Activated CD8-positive, alpha-beta memory T cell treated with anti-CD3 and anti-CD28 coated beads for 36 hours (primary cell): ENCODE data around the gene GPR149. TPM values are rescaled to one million over a fixed set of nuclear protein-coding genes. Genes with fewer than 3 reads are reported as not detected.
"Not testable (repeated sequence)": the region's sequence is repeated elsewhere in the genome, so short reads cannot be mapped to it uniquely, and the experiment has no call there.

Experiments
- CTCF ChIA-PET: fragments of 350-600 bp; sonication (Branson Sonifier 250); formaldehyde crosslinking; loops from one replicate; lab custom pipeline; 2021; ENCODE audit warnings: antibody characterized with exemption; lab: Charles Lee
- POLR2A ChIA-PET: fragments of 350-600 bp; sonication (Branson Sonifier 250); formaldehyde crosslinking; loops from one replicate; lab custom pipeline; 2021; ENCODE audit warnings: antibody characterized with exemption; lab: Charles Lee
- total RNA-seq, 2 experiments: library from RNA; stranded (reverse); gene quantifications; one replicate each; pipeline ENCODE4 v1.2.3, GENCODE V29; 2021

GPR149 gene
- not detected for total RNA-seq

- ChIA-PET POLR2A (no interaction called here), CTCF (no interaction called here)
Measured at GRCh38 chr3:154430014-154430413, at the start of gene GPR149. Gene GPR149, minus strand, starts transcription at chr3:154430190. Its CDS starts 575 bp downstream, at chr3:154429615.

GRCh38 chr3:154473769-154474168 is 43.8 kb upstream of the GPR149 start:
- ChIA-PET CTCF (no interaction called here), POLR2A (no interaction called here)

- ChIA-PET POLR2A (no interaction called here), CTCF (no interaction called here)
Measured at GRCh38 chr3:154469585-154469984, 39.6 kb upstream of the GPR149 start.

GRCh38 chr3:154464440-154465190 is 34.6 kb upstream of the GPR149 start:
- POLR2A ChIA-PET: no interaction called here
- CTCF ChIA-PET: no interaction called here

- ChIA-PET POLR2A (no interaction called here), CTCF (no interaction called here)
Measured at GRCh38 chr3:154458560-154458959, 28.6 kb upstream of the GPR149 start.

GRCh38 chr3:154439081-154439480 is 9.1 kb upstream of the GPR149 start:
- POLR2A ChIA-PET, CTCF ChIA-PET: not testable (repeated sequence)

GRCh38 chr3:154431043-154431442 is 1.1 kb upstream of the GPR149 start:
- CTCF ChIA-PET: no interaction called here

GRCh38 chr3:154428286-154429206 is 1.4 kb downstream of the GPR149 start:
- POLR2A ChIA-PET: no interaction called here
- CTCF ChIA-PET: no interaction called here

More at GRCh38 chr3:154431043-154431442, 1.1 kb upstream of the GPR149 start:
- POLR2A ChIA-PET: no interaction called here

GRCh38 chr3:154427685-154428285 is 2.2 kb downstream of the GPR149 start:
- CTCF ChIA-PET: interaction anchor here (0.6 kb wide), 1 partner anchor 1842 kb away, joined by 4 read pairs; no protein-coding TSS in a partner anchor
- POLR2A ChIA-PET: no interaction called here

GRCh38 chr3:154422694-154423093 is 7.3 kb downstream of the GPR149 start:
- POLR2A ChIA-PET: no interaction called here
- CTCF ChIA-PET: no interaction called here

GRCh38 chr3:154421083-154421482 is 8.9 kb downstream of the GPR149 start:
- POLR2A ChIA-PET: no interaction called here
- CTCF ChIA-PET: no interaction called here

GRCh38 chr3:154398084-154398967 is 31.7 kb downstream of the GPR149 start:
- POLR2A ChIA-PET: no interaction called here
- CTCF ChIA-PET: no interaction called here

GRCh38 chr3:154389861-154390260 is 40.1 kb downstream of the GPR149 start:
- CTCF ChIA-PET: no interaction called here
- POLR2A ChIA-PET: no interaction called here

GRCh38 chr3:154384479-154384878 is 45.5 kb downstream of the GPR149 start:
- POLR2A ChIA-PET: no interaction called here
- CTCF ChIA-PET: no interaction called here

- CTCF ChIA-PET: no interaction called here
- POLR2A ChIA-PET: no interaction called here
Measured at GRCh38 chr3:154378311-154378710, 51.7 kb downstream of the GPR149 start.

GRCh38 chr3:154367221-154367620 is 62.8 kb downstream of the GPR149 start:
- ChIA-PET CTCF (no interaction called here), POLR2A (no interaction called here)

GRCh38 chr3:154364849-154365248 is 65.1 kb downstream of the GPR149 start:
- POLR2A ChIA-PET: no interaction called here
- CTCF ChIA-PET: no interaction called here

GRCh38 chr3:154361099-154361498 is 68.9 kb downstream of the GPR149 start:
- CTCF ChIA-PET: no interaction called here
- POLR2A ChIA-PET: no interaction called here

GRCh38 chr3:154356009-154356408 is 74.0 kb downstream of the GPR149 start:
- POLR2A ChIA-PET: no interaction called here
- CTCF ChIA-PET: no interaction called here
